HG03095 (cell line): Measurements from ENCODE around the gene SDHA.
"Not testable (repeated sequence)": the region's sequence is repeated elsewhere in the genome, so short reads cannot be mapped to it uniquely, and the experiment has no call there.

Source experiments
- ATAC-seq: cut with Tn5 transposase; IDR thresholded peaks from one replicate; pipeline ENCODE4 v1.9.1; 2021; ENCODE audit warnings: moderate library complexity; ENCODE audit not compliant: unreplicated experiment

The SDHA gene

GRCh38 chr5:296954-297353, 78.8 kb downstream of the SDHA start:
- not testable (repeated sequence) for ATAC-seq

GRCh38 chr5:297448-297847, 79.3 kb downstream of the SDHA start:
- not testable (repeated sequence) for ATAC-seq

DNA sequence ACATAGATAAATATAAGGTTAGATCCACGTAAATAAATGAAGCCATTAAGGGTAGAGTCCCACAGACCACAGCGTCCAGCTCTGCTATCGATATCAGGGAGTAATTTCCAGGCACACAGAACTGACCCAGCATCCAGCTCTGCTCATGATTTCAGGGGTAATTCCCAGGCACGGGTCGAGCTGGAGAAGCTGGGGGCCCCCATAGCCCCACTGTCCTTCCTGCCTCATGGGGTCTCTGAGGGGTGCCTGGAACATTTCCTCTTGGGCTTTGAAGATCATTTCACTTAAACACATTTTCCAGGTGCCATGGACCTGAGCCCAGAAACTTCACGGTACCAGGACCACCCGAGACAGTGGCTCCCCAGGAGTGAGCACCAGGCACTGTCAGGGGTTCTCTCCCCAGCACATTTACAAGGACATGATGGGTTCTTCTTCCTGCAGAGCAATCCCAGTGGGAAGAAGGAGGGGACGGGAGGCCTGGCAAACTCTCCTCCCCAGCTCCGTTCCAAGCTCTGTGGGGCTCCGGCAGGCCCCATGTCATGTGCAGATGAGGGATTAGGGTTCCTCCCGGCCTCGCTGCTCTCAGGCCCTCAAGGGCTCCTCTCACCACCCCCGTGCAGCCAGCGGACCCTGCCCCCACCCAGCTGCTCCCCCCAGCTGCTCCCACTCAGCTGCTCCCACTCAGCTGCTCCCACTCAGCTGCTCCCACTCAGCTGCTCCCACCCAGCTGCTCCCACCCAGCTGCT, 80.0 kb downstream of the SDHA start:
- ATAC-seq, result not testable (repeated sequence)

GRCh38 chr5:298737-299125, 80.6 kb downstream of the SDHA start:
- no peak for ATAC-seq

GRCh38 chr5:299921-300320, 81.8 kb downstream of the SDHA start:
- not testable (repeated sequence) for ATAC-seq

- not testable (repeated sequence) for ATAC-seq
Measured at GRCh38 chr5:300691-301435, 82.7 kb downstream of the SDHA start.

GRCh38 chr5:302416-302815, 84.3 kb downstream of the SDHA start:
- ATAC-seq, result not testable (repeated sequence)

DNA sequence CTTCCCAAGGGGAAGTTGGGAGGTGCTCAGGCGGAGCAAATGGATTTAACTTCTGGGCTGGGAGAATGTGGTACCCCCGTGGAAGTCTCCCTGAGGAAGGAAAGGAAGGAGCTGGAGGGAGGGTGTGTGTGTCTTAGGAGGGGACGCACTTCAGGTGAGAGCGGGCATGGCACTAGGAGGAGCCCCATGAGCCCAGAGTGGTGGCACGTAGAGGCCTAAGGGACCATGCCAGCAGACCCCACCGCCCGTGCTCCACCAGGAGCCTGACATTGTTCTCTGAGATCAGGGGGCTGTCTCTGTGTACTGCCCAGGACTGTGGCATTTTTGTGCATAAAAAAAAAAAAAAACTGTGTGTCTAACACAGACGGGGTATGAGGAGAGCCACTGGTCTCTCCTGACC, 84.8 kb downstream of the SDHA start:
- no peak for ATAC-seq

DNA sequence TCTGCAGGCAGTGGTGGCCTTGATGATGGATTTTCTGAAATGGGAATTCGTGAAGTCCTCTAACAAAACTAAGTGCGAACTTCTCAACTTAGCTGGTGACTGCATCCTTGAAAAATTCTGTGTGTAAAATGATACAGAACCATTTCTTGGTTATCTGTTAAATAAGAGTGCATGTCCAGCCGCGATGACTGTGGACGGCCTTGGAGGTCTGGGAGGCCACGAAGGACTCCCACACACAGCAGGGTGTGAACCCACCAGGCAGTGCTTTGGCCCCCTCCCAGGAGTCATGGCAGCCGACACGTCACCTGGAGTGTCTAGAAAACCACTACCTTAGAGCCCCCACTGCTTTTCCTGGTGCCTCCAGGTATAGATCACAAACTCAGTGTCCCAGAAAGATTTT, 85.6 kb downstream of the SDHA start:
- ATAC-seq, result not testable (repeated sequence)

DNA sequence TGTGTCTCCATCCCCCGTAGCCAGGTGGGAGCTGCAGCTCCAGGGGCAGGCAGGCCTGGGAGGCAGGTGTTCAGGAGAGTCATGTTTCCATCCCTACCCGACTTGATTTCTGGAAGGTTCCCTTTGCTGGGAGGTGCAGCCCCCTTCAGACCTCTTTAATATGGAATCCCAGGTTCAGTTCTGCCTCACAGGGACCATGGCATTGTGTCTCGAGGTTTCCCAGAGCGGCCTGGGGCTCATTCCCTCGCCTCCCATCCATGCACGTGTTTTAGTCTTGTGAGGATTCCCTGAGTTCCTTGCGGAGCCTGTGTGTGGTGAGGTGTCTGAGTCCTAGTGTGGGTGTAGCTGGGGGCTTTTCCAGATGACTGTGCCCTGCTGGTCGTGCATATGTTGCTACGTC, 86.9 kb downstream of the SDHA start:
- ATAC-seq, result no peak

- ATAC-seq, result no peak
Measured at GRCh38 chr5:305459-305858, 87.3 kb downstream of the SDHA start.

DNA sequence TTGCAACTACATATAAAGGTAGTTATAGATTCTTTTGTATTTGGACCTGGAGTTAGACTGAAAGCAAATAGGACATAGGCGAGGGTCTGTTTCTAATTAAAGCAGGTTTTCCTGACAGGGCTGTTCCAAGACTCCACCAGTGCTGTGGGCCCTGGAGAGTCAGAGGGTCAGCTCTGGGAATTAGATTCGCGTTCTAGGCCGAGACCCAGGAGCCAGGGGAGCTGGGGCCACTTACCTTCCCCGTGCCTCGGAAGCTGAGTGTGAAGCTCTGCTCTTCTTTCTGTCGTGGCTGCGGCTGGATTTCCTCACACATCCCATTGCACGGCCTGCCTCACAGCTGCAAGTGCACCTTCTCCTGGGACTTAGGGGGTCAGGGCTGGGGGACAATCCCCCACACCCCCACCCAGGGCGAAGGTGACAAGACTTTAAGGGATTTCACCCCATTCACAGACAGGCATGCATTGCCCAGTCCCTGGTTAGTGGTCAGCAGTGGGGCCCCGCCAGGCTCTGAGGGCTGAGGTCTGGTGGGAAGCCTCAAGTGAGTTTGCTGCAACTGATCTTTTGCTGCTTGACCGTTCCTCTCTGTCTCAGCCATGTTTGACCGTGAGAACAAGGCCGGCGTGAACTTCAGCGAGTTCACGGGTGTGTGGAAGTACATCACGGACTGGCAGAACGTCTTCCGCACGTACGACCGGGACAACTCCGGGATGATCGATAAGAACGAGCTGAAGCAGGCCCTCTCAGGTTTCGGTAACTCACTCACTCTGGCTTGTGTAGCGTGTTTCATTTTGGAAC, 88.1 kb downstream of the SDHA start:
- ATAC-seq, result no peak
